IPS DF 6.9 (cell line): ENCODE results near the gene KRTAP10-12.

Experiments used
- DNase-seq: peaks from one replicate; pipeline ENCODE4 v3.0.0-alpha.2; 2013; ENCODE audit warnings: low read depth, low spot score
- H3K27ac ChIP-seq: one replicate; pipeline ENCODE4 v1.5.1; 2013; ENCODE audit warnings: low read length, control low read depth
- H3K27me3 ChIP-seq: 2 replicates; pipeline ENCODE4 v1.6.1; 2013; ENCODE audit warnings: mild to moderate bottlenecking, low read length; ENCODE audit not compliant: control insufficient read depth, insufficient read depth
- H3K36me3 ChIP-seq: 2 replicates; pipeline ENCODE4 v1.6.1; 2013; ENCODE audit warnings: low read length; ENCODE audit not compliant: control insufficient read depth, insufficient read depth
- H3K4me1 ChIP-seq: 2 replicates; pipeline ENCODE4 v1.6.1; 2013; ENCODE audit warnings: low read length; ENCODE audit not compliant: control insufficient read depth, insufficient read depth
- H3K4me3 ChIP-seq: 2 replicates; pipeline ENCODE4 v1.5.1; 2013; ENCODE audit warnings: mild to moderate bottlenecking, low read length
- H3K9me3 ChIP-seq: 2 replicates; pipeline ENCODE4 v1.6.1; 2013; ENCODE audit warnings: low read length, inconsistent platforms; ENCODE audit not compliant: control insufficient read depth, insufficient read depth
- WGBS: extraction: QIAGEN DNeasy Blood & Tissue Kit; methylation state at CpG from one replicate; pipeline ENCODE4 v1.1.7; 2013; ENCODE audit warnings: mixed read lengths, missing lambda C conversion rate; ENCODE audit not compliant: insufficient read length, insufficient coverage; 5-methylcytosine and 5-hydroxymethylcytosine counted together

The KRTAP10-12 gene

DNA sequence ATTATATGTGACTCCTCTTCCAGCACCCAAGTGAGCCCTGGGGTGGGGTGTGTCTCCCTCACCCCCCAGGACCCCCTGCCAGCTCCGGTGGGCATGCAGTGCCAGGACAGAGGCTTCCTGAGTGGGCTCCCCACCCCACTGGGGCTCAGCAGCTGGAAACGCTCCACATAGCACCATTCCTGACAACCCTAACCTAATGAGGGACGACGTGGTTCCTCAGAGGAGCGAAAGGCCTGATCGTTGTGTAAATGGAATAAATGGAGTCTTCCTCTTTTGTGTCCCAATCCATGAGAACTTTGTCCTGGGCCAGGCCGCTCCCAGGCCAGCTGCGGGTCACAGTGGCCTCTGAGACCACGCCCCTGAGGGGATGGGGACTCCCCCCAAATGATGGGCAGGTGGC is 16.2 kb downstream of the KRTAP10-12 start:
- H3K27me3 ChIP-seq: peaks cover 32% of the 10 kb centered on the region
- no peak overlapping the region for H3K4me3 ChIP-seq
- DNase-seq: no peak
- no peaks in the 10 kb centered on the region for H3K36me3 ChIP-seq
- H3K4me1 ChIP-seq: peaks cover 5% of the 10 kb centered on the region
- H3K9me3 ChIP-seq: no peaks in the 10 kb centered on the region
- H3K27ac ChIP-seq: no peak overlapping the region
- no CpG with 5 or more reads among the region's 9 CpGs for WGBS

GRCh38 chr21:44713846-44714245 is 16.9 kb downstream of the KRTAP10-12 start:
- no CpG with 5 or more reads among the region's 10 CpGs for WGBS
- H3K27ac ChIP-seq: no peak overlapping the region
- H3K36me3 ChIP-seq: no peaks in the 10 kb centered on the region
- H3K4me3 ChIP-seq: no peak overlapping the region
- no peaks in the 10 kb centered on the region for H3K9me3 ChIP-seq
- DNase-seq: no peak
- peaks cover 5% of the 10 kb centered on the region for H3K4me1 ChIP-seq
- H3K27me3 ChIP-seq: peaks cover 30% of the 10 kb centered on the region

DNA sequence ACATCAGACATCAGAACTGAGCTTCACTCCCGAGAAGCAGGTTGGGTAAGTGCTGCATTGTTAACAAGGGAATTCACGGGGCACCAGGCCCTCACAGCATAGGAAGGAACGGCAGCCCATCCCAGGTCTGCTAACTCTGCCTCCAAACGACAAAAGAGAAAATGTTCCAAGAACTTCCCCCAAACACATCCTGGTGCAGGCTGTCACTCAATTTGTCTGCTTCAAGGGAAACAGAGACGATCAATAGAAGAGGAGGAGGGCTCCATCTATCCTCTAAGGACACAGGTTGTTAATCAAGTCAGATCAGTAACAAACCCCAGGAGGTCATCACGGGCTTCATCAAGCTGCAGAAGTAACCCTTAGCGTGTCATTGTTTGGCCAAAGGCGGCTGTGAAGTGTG is 17.9 kb downstream of the KRTAP10-12 start:
- no peak for DNase-seq
- WGBS: no CpG with 5 or more reads among the region's 8 CpGs
- no peak overlapping the region for H3K27ac ChIP-seq
- H3K4me1 ChIP-seq: peaks cover 5% of the 10 kb centered on the region
- no peaks in the 10 kb centered on the region for H3K9me3 ChIP-seq
- H3K4me3 ChIP-seq: no peak overlapping the region
- no peaks in the 10 kb centered on the region for H3K36me3 ChIP-seq
- peaks cover 19% of the 10 kb centered on the region for H3K27me3 ChIP-seq

DNA sequence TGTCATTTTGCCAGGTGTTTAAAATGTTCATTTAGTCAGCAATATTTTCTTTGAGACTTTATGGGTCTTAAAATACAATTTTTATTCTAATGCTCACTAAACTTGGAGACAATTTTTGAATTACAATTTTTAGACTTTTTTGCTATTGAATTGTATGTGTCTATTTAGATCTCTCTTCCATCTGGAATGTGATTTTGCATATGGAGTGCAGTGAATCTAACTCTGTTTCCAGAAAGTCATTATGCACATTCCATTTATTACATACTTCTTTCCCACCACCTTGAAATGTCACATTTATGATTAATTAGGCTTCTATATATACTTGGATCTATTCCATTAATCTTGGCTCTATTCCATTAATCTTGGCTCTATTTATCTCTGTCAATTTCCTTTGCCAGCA is 20.0 kb downstream of the KRTAP10-12 start:
- Histone ChIP-seq H3K27ac (no peak overlapping the region), H3K9me3 (no peaks in the 10 kb centered on the region), H3K36me3 (no peaks in the 10 kb centered on the region), H3K27me3 (peaks cover 2% of the 10 kb centered on the region; the same call in 1 of the 2 replicates), H3K4me3 (no peak overlapping the region), H3K4me1 (peaks cover 5% of the 10 kb centered on the region; the same call in 1 of the 2 replicates)
- DNase-seq: no peak

- H3K27me3 ChIP-seq: 0 out of 2 replicates have a peak, but pooled peaks cover 1% of the 10 kb centered on the region
- no peaks in the 10 kb centered on the region for H3K36me3 ChIP-seq
- H3K4me1 ChIP-seq: peaks cover 5% of the 10 kb centered on the region; the same call in 1 of the 2 replicates
- H3K9me3 ChIP-seq: no peaks in the 10 kb centered on the region
- no peak for DNase-seq
- no peak overlapping the region for H3K4me3 ChIP-seq
- no peak overlapping the region for H3K27ac ChIP-seq
- WGBS: no CpG with 5 or more reads among the region's 2 CpGs
These were observed 21.1 kb downstream of the KRTAP10-12 start for GRCh38 chr21:44718093-44718492.

DNA sequence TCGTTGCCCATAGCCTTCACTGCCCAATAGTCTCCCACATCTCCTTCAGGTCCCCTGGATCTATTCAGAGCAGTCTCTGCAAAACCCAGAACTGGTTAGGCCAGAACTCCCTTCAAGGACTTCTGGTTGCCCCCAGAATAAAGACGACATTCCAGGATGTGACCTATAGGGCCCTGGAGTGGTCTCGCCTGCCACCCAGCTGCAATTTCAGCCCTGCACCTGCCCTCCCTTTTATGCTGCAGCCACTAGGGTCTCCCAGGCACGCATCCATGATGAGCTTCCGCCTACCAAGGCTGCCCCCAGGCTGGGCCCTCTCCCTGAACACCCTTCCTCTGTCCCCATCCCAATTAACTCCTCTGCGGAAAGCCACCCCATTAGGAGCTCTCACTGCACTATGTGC is 21.6 kb downstream of the KRTAP10-12 start:
- no peaks in the 10 kb centered on the region for H3K36me3 ChIP-seq
- no peak for DNase-seq
- peaks cover 5% of the 10 kb centered on the region; the same call in 1 of the 2 replicates for H3K4me1 ChIP-seq
- H3K27ac ChIP-seq: no peak overlapping the region
- H3K27me3 ChIP-seq: 0 out of 2 replicates have a peak, but pooled peaks cover 1% of the 10 kb centered on the region
- H3K9me3 ChIP-seq: no peaks in the 10 kb centered on the region
- H3K4me3 ChIP-seq: no peak overlapping the region
- no CpG with 5 or more reads among the region's 6 CpGs for WGBS

DNA sequence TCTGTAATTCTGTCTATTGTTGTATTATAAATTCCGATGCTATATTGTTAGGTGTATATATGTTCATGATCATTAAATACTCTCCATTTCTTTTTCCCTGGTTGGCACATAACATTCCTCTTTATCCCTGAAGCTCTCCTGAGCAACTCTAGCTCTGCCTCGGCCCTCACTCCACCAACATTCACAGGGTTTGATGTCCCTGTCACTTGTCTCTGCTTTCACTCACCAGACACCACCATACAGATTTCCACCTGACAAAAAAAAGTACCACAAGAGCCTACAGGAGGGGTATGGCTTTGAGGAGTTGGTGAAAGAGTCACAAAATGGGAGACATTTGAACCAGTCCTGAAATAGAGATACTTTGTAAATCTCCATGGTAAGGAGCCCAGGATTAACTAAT is 23.2 kb downstream of the KRTAP10-12 start:
- H3K36me3 ChIP-seq: no peaks in the 10 kb centered on the region
- no peak overlapping the region for H3K4me3 ChIP-seq
- H3K9me3 ChIP-seq: no peaks in the 10 kb centered on the region
- no peak overlapping the region for H3K27ac ChIP-seq
- no CpG with 5 or more reads among the region's 2 CpGs for WGBS
- H3K27me3 ChIP-seq: 0 out of 2 replicates have a peak, but pooled peaks cover 1% of the 10 kb centered on the region
- DNase-seq: no peak
- H3K4me1 ChIP-seq: peaks cover 6% of the 10 kb centered on the region; the same call in 1 of the 2 replicates

GRCh38 chr21:44722731-44723130 is 25.8 kb downstream of the KRTAP10-12 start:
- DNase-seq: no peak
- H3K4me3 ChIP-seq: no peak overlapping the region
- no peaks in the 10 kb centered on the region for H3K36me3 ChIP-seq
- H3K27me3 ChIP-seq: 0 out of 2 replicates have a peak, but pooled peaks cover 1% of the 10 kb centered on the region
- no peak overlapping the region for H3K27ac ChIP-seq
- no CpG with 5 or more reads among the region's 5 CpGs for WGBS
- H3K9me3 ChIP-seq: no peaks in the 10 kb centered on the region
- peaks cover 6% of the 10 kb centered on the region; the same call in 1 of the 2 replicates for H3K4me1 ChIP-seq

DNA sequence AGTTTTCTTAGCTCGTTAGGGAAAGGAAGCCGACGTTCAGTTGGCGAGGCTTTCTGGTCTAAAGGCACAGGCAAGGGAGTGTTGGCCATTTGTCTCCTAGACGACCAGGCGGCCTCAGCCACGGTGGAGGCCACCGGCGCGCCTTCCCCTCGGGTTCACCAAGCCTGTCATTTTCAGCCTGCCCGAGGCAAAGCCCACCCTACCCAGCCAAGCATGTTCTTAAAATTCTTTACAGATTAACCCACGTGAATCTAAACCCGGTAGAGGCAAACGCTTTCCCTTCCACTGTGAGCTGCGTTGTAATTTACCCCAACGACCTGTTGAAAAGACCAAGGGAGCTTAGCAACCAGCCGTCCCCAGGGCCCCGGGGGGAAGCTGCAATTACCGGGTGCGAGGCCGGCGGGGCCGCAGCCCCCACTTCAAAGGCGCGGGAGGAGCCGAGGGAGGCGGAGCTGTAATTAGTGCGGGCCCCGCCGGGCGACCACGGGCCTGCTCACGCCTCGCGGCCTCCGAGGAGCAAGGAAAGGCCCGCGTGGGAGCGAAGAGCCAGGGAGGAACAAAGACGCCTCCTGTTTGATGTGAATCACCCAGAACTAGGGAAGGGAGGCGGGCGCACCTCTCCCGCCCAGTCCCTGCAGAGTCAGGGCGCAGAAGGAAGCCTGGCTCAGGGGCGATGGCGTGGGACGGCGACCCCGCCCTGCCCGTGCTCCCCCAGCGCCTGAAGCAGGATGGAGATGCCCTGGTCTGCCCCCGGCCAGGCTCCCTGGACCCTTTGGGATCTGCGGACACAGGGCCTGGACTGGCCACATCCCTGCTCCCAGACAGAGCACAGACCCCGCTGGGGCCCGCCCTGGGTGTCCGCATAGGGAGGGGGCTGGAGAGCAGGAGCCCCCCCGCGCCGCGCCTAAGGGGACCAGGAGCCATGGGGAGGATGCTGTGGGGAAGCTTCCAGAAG is 26.5 kb downstream of the KRTAP10-12 start:
- Histone ChIP-seq H3K27me3 (0 out of 2 replicates have a peak, but pooled peaks cover 1% of the 10 kb centered on the region), H3K27ac (no peak overlapping the region), H3K36me3 (no peaks in the 10 kb centered on the region), H3K9me3 (no peaks in the 10 kb centered on the region), H3K4me1 (peaks cover 3% of the 10 kb centered on the region; the same call in 1 of the 2 replicates), H3K4me3 (no peak overlapping the region)
- DNase-seq: no peak
- no CpG with 5 or more reads among the region's 61 CpGs for WGBS

GRCh38 chr21:44724196-44724595 is 27.2 kb downstream of the KRTAP10-12 start:
- no peak overlapping the region for H3K27ac ChIP-seq
- no peaks in the 10 kb centered on the region for H3K36me3 ChIP-seq
- no CpG with 5 or more reads among the region's 7 CpGs for WGBS
- no peak for DNase-seq
- no peaks in the 10 kb centered on the region for H3K9me3 ChIP-seq
- 0 out of 2 replicates have a peak, but pooled peaks cover 1% of the 10 kb centered on the region for H3K27me3 ChIP-seq
- H3K4me3 ChIP-seq: no peak overlapping the region
- H3K4me1 ChIP-seq: peaks cover 3% of the 10 kb centered on the region; the same call in 1 of the 2 replicates
